MCF 10A (cell line): Measurements from ENCODE around the gene MRPL53. TPM values are rescaled to one million over a fixed set of nuclear protein-coding genes. Genes with fewer than 3 reads are reported as not detected.
A peak's percentile ranks its signal among the peaks of the same experiment; 100 is the strongest.

Source experiments
- BruUV-seq: library from RNA; stranded (reverse); fragments of 400-500 nt; replicated peaks from 2 replicates; lab custom pipeline; 2021; lab: Mats Ljungman, UMichigan
- CTCF ChIA-PET: fragments of 300-600 bp; sonication (Branson Sonifier 250); formaldehyde crosslinking; extraction: SDS; loops from one replicate; lab custom pipeline; 2021; ENCODE audit warnings: antibody characterized with exemption, inconsistent platforms; lab: Yijun Ruan, JAX
- POLR2A ChIA-PET: fragments of 300-600, 350-650 bp; sonication (Branson Sonifier 250); formaldehyde crosslinking; extraction: SDS; loops from one replicate; lab custom pipeline; 2020; ENCODE audit warnings: antibody characterized with exemption, inconsistent platforms; lab: Yijun Ruan, JAX
- DNase-seq: peaks from one replicate; pipeline ENCODE4 v3.0.0-alpha.2; 2018; ENCODE audit not compliant: unreplicated experiment
- H3K27ac Mint-ChIP-seq: one replicate; pipeline ENCODE4 v1.8.0; 2022; ENCODE audit warnings: mild to moderate bottlenecking, low read depth, mixed read lengths; ENCODE audit not compliant: unreplicated experiment
- H3K27me3 Mint-ChIP-seq: one replicate; pipeline ENCODE4 v1.8.0; 2022; ENCODE audit warnings: mixed read lengths; ENCODE audit not compliant: insufficient read depth, unreplicated experiment
- H3K36me3 Mint-ChIP-seq: one replicate; pipeline ENCODE4 v1.8.0; 2022; ENCODE audit warnings: mild to moderate bottlenecking, moderate library complexity, mixed read lengths; ENCODE audit not compliant: insufficient read depth, unreplicated experiment
- H3K4me1 Mint-ChIP-seq: one replicate; pipeline ENCODE4 v1.8.0; 2022; ENCODE audit warnings: mixed read lengths; ENCODE audit not compliant: insufficient read depth, unreplicated experiment
- H3K4me3 Mint-ChIP-seq: one replicate; pipeline ENCODE4 v1.8.0; 2022; ENCODE audit warnings: mild to moderate bottlenecking, moderate library complexity, mixed read lengths; ENCODE audit not compliant: unreplicated experiment
- H3K9me3 Mint-ChIP-seq: one replicate; pipeline ENCODE4 v1.8.0; 2022; ENCODE audit warnings: mixed read lengths; ENCODE audit not compliant: unreplicated experiment
- CTCF ChIP-seq: fragments of 200-600 bp; IDR thresholded peaks from one replicate; pipeline ENCODE4 v1.8.0; 2022; ENCODE audit warnings: antibody characterized with exemption, mild to moderate bottlenecking; ENCODE audit not compliant: unreplicated experiment
- intact Hi-C: fragments of 100-400 bp; cut with micrococcal nuclease; formaldehyde crosslinking; loops from 2 replicates; pipeline ENCODE4 v1.14.1; 2022
- total RNA-seq: library from RNA; stranded (reverse); gene quantifications from 2 replicates; pipeline ENCODE4 v1.2.3, GENCODE V29; 2022

Gene MRPL53
- total RNA-seq, 1 experiment from 2014 or later, result 123 TPM

DNA sequence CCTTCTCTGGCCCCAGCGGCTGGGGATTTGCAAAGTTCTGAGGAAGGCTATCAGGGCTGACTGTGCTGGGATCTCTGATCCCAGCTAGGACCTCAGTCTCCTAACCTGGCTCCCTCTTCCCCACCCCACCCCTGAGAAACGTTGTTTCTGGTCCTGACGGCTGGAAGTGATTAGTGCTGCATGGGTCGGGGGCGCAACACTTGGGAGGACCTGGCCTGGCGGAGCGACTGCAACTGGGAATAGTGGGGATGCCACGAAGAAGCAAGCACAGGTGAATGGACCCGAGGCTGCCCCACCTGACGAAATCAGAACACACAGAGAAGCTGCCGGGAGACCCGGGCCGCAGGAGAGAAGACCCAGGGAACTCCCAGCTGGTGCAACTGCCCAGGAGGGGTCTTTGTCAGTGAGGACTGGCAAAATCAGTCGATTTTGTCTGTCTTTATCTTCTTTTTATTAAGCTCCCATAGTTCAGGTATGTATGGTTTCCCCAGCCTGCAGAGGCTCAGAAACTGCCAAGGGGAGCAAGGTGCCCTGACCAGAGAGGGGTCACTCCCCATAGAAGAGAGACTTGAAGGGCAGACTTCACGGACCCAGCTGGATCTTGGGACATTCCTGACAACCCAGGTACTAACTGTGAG, 27.6 kb upstream of the MRPL53 start:
- POLR2A ChIA-PET, result interaction anchor here (0.7 to 1.2 kb wide), 5 partner anchors 8 to 32 kb away, joined by 3 read pairs; partner anchors contain the start of gene DQX1
- BruUV-seq, result no TSS peak

DNA sequence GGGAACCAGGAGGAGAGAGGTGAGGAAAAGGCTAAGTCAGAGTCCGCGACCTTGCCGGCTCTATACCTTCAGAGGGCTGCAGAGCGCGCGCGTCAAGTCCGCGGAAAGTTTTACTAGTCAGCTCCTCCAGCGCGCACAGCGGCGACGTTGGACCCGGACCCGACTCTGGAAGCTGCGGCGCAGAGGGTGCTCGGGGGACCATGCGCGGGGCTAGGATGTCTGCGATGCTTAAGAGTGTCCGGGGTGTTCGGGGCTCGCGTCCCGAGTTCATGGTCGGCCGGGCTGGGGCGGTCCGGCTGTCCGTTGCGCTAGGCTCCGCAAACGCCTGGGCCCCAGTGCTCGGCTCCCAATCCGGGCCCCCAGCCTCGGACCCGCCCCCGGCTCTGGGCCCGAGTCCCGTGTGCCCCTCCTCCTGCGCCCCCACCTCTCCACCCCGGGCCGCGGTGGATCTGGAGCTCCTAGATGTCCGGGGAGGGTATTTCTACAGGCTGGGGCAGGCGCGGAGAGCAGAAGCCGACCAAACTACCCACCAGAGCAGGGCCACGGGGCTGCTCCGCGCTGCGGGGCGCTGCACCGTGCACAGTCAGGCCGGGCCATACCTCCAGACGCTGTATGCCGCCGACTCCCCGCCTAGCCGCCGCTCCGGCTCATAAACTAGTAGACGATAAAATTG, 26.9 kb upstream of the MRPL53 start, which contains the start of gene LBX2:
Gene LBX2, minus strand, starts transcription at position 337 of the 673 bp plus-strand sequence. Its CDS starts 66 bp downstream, at position 271.
- Mint-ChIP-seq H3K27me3 (peaks cover 16% of the 10 kb centered on the region), H3K4me3 (peak within 1 kb of the TSS; percentile 51), H3K4me1 (peaks cover 11% of the 10 kb centered on the region), H3K27ac (no peak within 1 kb of the TSS), H3K9me3 (no peaks in the 10 kb centered on the region), H3K36me3 (peaks cover 21% of the 10 kb centered on the region)
- ChIA-PET CTCF (no interaction called here), POLR2A (no interaction called here)
- no peak for DNase-seq
- BruUV-seq, result no TSS peak
- intact Hi-C loops, result no loop called here
- TF ChIP-seq CTCF, result no peak

More for the DNA sequence above, 27.6 kb upstream of the MRPL53 start:
- DNase-seq, result no peak
- peaks cover 16% of the 10 kb centered on the region for H3K27me3 Mint-ChIP-seq
- CTCF ChIA-PET, result interaction anchor here (4.5 kb wide), 1 partner anchor 87 kb away, joined by 22 read pairs; no protein-coding TSS in a partner anchor
- peaks cover 17% of the 10 kb centered on the region for H3K4me1 Mint-ChIP-seq
- no peak for TF ChIP-seq CTCF
- H3K36me3 Mint-ChIP-seq, result peaks cover 27% of the 10 kb centered on the region
- H3K4me3 Mint-ChIP-seq, result no peak overlapping the region
- intact Hi-C loops, result no loop called here
- no peaks in the 10 kb centered on the region for H3K9me3 Mint-ChIP-seq
- no peak overlapping the region for H3K27ac Mint-ChIP-seq

GRCh38 chr2:74498500-74499266, 26.2 kb upstream of the MRPL53 start:
- Mint-ChIP-seq H3K27me3 (peaks cover 16% of the 10 kb centered on the region), H3K36me3 (peaks cover 14% of the 10 kb centered on the region), H3K4me3 (peak overlapping the region; percentile 51), H3K27ac (no peak overlapping the region), H3K4me1 (peaks cover 11% of the 10 kb centered on the region), H3K9me3 (no peaks in the 10 kb centered on the region)
- DNase-seq, result no peak
- ChIA-PET CTCF (interaction anchor here (1.5 kb wide), 1 partner anchor 15 kb away, joined by 5 read pairs; the partner anchor contains the start of genes CCDC142 and TTC31), POLR2A (interaction anchor here (0.6 to 1.9 kb wide), 3 partner anchors 8 to 87 kb away, joined by 3 to 9 read pairs (median 3); partner anchors contain the start of gene PCGF1)
- intact Hi-C loops, result no loop called here
- no TSS peak for BruUV-seq
- TF ChIP-seq CTCF, result no peak
